GM13976 (cell line): ENCODE data around the gene CSDE1.

Experiments
- DNase-seq: peaks from one replicate; pipeline ENCODE4 v3.0.0; 2012; ENCODE audit warnings: low spot score
- in situ Hi-C: fragments of 300-500 bp; cut with MboI; formaldehyde crosslinking; loops from one replicate; pipeline ENCODE4 v1.12.0; 2022; ENCODE audit warnings: low sequenced_read_pairs, mixed read lengths, inconsistent platforms; ENCODE audit not compliant: unreplicated experiment
- TF ChIP-seq, protein P1 (sequence below): IDR thresholded peaks from 2 replicates; pipeline ENCODE4 v1.5.1; 2012; ENCODE audit warnings: borderline replicate concordance, mild to moderate bottlenecking; ENCODE audit not compliant: insufficient read depth; ENCODE audit errors: extremely low read depth, missing control alignments, control extremely low read depth

CSDE1 gene

GRCh38 chr1:114718661-114719423 lies 38.9 kb downstream of the CSDE1 start:
- TF ChIP-seq, protein P1, sequence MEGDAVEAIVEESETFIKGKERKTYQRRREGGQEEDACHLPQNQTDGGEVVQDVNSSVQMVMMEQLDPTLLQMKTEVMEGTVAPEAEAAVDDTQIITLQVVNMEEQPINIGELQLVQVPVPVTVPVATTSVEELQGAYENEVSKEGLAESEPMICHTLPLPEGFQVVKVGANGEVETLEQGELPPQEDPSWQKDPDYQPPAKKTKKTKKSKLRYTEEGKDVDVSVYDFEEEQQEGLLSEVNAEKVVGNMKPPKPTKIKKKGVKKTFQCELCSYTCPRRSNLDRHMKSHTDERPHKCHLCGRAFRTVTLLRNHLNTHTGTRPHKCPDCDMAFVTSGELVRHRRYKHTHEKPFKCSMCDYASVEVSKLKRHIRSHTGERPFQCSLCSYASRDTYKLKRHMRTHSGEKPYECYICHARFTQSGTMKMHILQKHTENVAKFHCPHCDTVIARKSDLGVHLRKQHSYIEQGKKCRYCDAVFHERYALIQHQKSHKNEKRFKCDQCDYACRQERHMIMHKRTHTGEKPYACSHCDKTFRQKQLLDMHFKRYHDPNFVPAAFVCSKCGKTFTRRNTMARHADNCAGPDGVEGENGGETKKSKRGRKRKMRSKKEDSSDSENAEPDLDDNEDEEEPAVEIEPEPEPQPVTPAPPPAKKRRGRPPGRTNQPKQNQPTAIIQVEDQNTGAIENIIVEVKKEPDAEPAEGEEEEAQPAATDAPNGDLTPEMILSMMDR, result no peak
- in situ Hi-C loops, result no loop called here
- DNase-seq, result no peak

DNA sequence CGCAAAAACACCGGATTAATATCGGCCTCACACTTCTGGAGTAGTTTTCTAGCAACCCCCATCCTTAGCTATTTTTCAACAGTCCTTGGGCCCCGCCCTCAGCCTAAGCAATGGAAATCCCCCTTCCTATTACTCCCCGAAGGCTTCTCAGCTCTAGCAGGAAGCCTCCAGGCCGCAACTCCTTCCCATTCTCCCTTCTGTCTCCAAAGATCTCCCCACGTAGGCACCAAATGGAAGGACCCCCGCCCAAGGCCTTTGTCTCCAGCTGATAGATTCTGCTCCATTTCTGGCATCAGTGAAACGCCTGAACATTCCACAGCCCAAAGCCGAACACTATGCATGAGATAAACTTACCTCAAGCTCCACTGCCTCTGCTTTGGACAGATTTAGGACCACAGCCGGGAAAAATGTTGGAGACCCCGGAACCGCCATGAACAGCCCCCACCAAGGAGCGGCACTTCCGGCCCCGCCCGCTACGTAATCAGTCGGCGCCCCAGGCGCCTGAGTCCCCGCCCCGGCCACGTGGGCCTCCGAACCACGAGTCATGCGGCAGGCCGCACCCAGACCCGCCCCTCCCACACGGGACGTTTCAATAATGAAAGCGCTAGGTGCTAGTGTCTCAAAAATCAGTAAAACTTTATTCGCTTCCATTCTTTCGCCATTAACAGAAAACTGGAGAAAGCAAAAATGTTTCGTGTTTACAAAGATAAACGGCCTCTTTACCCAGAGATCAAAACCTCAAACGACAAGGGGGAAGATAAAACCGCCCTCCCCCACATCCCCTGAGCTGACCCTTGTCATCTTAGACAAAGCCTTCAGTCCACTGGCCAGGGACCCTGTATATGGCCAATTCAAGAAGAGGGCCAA lies 41.2 kb downstream of the CSDE1 start, which contains the start of gene NRAS:
TSS of gene NRAS (minus strand) at position 468 of the 867 bp plus-strand sequence. CDS start 611 bp downstream, outside the sequence.
- peak; percentile 93 for DNase-seq
- in situ Hi-C loops, result no loop called here
- TF ChIP-seq, protein P1, result no peak

DNA sequence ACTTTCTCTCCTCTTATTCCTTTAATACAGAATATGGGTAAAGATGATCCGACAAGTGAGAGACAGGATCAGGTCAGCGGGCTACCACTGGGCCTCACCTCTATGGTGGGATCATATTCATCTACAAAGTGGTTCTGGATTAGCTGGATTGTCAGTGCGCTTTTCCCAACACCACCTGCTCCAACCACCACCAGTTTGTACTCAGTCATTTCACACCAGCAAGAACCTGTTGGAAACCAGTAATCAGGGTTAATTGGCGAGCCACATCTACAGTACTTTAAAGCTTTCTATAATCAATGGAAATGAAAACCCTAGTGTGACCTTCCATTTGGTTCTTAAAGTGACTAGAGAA lies 41.9 kb downstream of the CSDE1 start:
- DNase-seq, result no peak
- TF ChIP-seq, protein P1, result no peak
- in situ Hi-C loops, result no loop called here

DNA sequence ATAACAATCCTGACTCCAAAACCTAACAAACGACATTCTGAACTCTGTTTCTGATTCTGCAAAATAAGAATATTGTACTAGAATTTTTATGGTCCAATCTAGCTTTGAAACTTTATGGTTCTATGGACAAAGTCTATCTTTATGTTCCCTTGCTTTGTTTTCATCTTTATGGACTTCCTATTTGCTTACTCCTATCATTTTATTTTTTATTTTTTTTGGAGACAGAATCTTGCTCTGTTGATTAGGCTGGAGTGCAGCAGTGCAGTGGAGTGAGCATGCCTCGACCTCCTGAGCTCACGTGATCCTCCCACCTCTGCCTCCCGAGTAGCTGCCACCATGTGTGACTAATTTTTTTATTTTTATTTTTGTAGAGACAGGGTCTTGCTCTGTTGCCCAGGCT lies 44.8 kb downstream of the CSDE1 start:
- DNase-seq, result no peak
- TF ChIP-seq, protein P1, result no peak
- in situ Hi-C loops, result no loop called here

DNA sequence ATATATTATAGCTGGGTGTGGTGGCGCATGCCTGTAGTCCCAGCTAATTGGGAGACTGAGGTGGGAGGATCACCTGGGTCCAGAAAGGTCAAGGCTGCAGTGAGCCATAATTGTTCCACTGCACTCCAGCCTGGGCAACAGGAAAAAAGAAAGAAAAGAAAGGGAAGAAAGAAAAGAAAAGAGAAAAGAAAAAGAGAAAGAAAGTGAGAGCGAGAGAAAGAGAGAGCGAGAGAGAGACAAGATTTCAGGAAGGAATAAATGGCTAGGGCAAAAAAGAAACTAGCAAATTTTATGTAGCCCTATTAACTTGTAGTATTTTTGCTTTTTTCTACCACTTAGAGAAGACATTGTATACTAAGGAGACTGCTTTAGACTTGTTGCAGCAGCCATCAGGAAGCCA lies 47.4 kb downstream of the CSDE1 start:
- no peak for DNase-seq
- TF ChIP-seq, protein P1, result no peak
- in situ Hi-C loops, result no loop called here

- in situ Hi-C loops, result no loop called here
- TF ChIP-seq, protein P1, result no peak
- DNase-seq, result no peak
Measured at GRCh38 chr1:114707604-114708003, 50.2 kb downstream of the CSDE1 start.
